HepG2 (cell line): ENCODE data around the gene FAAP100. TPM values are rescaled to one million over a fixed set of nuclear protein-coding genes. Genes with fewer than 3 reads are reported as not detected.

Experiments
- ATF7 ChIP-seq, 2 experiments: fragments of 450-650 bp in 1 of 2; sonication (generic) in 1 of 2; formaldehyde crosslinking in 1 of 2; IDR thresholded peaks; 2 replicates each; pipeline versions ENCODE4 v1.4.0 to v1.6.1; 2016 to 2020; ENCODE audit warnings: antibody characterized with exemption in 1 of 2, mild to moderate bottlenecking in 1 of 2, missing genetic modification reagents in 1 of 2
- ATF7-NPFF ChIP-seq: sonication (generic); formaldehyde crosslinking; IDR thresholded peaks from 2 replicates; pipeline ENCODE4 v1.8.1; 2023; ENCODE audit warnings: mild to moderate bottlenecking, low read depth, missing genetic modification reagents, moderate library complexity
- CCAR2 ChIP-seq: fragments of 200-400 bp; formaldehyde crosslinking; optimal IDR thresholded peaks from 2 replicates; pipeline ENCODE3; 2018; ENCODE audit warnings: low read depth, mild to moderate bottlenecking, low read length, moderate library complexity
- KAT7 ChIP-seq: IDR thresholded peaks from 2 replicates; pipeline ENCODE4 v1.6.1; 2018; ENCODE audit warnings: borderline replicate concordance, missing compliant biosample characterization
- KAT8 ChIP-seq: IDR thresholded peaks from 2 replicates; pipeline ENCODE4 v1.6.1; 2016; ENCODE audit warnings: missing genetic modification reagents, missing compliant biosample characterization
- MBD4 ChIP-seq: IDR thresholded peaks from 2 replicates; pipeline ENCODE4 v1.6.1; 2012; ENCODE audit warnings: low read length, inconsistent platforms, borderline replicate concordance
- MYNN ChIP-seq: sonication (generic); formaldehyde crosslinking; IDR thresholded peaks from 2 replicates; pipeline ENCODE4 v1.4.0; 2020; ENCODE audit warnings: mild to moderate bottlenecking, low read depth, missing genetic modification reagents
- NCOR1 ChIP-seq: fragments of 200-600 bp; sonication (generic); IDR thresholded peaks from 2 replicates; pipeline ENCODE4 v1.7.0; 2017; ENCODE audit warnings: antibody characterized with exemption, low read length, borderline replicate concordance
- PBX3 ChIP-seq: sonication (generic); formaldehyde crosslinking; IDR thresholded peaks from 2 replicates; pipeline ENCODE4 v1.8.1; 2023; ENCODE audit warnings: missing genetic modification reagents, inconsistent platforms, borderline replicate concordance
- POLR2A ChIP-seq, 2 experiments: IDR thresholded peaks; 2 replicates each; pipeline ENCODE4 v1.6.1; 2011; ENCODE audit warnings: low read depth in 2 of 2, low read length in 2 of 2, mild to moderate bottlenecking in 1 of 2, moderate library complexity in 1 of 2; ENCODE audit not compliant: insufficient read depth in 1 of 2
- RXRB ChIP-seq: IDR thresholded peaks from 2 replicates; pipeline ENCODE4 v1.6.1; 2016; ENCODE audit warnings: borderline replicate concordance, missing genetic modification reagents, missing compliant biosample characterization
- SP1 ChIP-seq, 2 experiments: fragments of 450-650 bp in 1 of 2; sonication (generic) in 1 of 2; formaldehyde crosslinking in 1 of 2; IDR thresholded peaks; 2 replicates each; pipeline versions ENCODE4 v1.4.0 to v1.6.1; 2016 to 2020; ENCODE audit warnings: missing genetic modification reagents in 1 of 2
- ZBTB7A ChIP-seq: sonication (generic); formaldehyde crosslinking; IDR thresholded peaks from 2 replicates; pipeline ENCODE4 v1.8.0; 2022; ENCODE audit warnings: mild to moderate bottlenecking, missing genetic modification reagents
- ZNF230 ChIP-seq: sonication (generic); formaldehyde crosslinking; IDR thresholded peaks from 2 replicates; pipeline ENCODE4 v1.4.0; 2020; ENCODE audit warnings: mild to moderate bottlenecking, missing genetic modification reagents
- ZNF274 ChIP-seq: sonication (generic); formaldehyde crosslinking; IDR thresholded peaks from 2 replicates; pipeline ENCODE4 v1.5.1; 2020; ENCODE audit warnings: mild to moderate bottlenecking, missing genetic modification reagents
- ZNF512B ChIP-seq: sonication (generic); formaldehyde crosslinking; IDR thresholded peaks from 2 replicates; pipeline ENCODE4 v1.5.1; 2020; ENCODE audit warnings: missing genetic modification reagents, mild to moderate bottlenecking, borderline replicate concordance
- ZNF75D ChIP-seq: sonication (generic); formaldehyde crosslinking; IDR thresholded peaks from 2 replicates; pipeline ENCODE4 v1.8.1; 2023; ENCODE audit warnings: missing genetic modification reagents, mild to moderate bottlenecking, borderline replicate concordance
- ZSCAN12 ChIP-seq: sonication (generic); formaldehyde crosslinking; IDR thresholded peaks from 2 replicates; pipeline ENCODE4 v1.9.0; 2021; ENCODE audit warnings: mild to moderate bottlenecking, missing genetic modification reagents
- polyA plus RNA-seq, 8 experiments: library from polyadenylated mRNA; depleted of rRNA in 3 of 8; stranded (reverse) in 7 of 8; unstranded in 1 of 8; fragments of >200 nt; fragmentation: Illumina TruSeq in 4 of 8; extraction: Trizol in 4 of 8; gene quantifications; 2 replicates each; pipeline versions ENCODE4 v1.2.1 to v1.2.3, GENCODE V29; 2011 to 2016; ENCODE audit warnings: low read depth in 4 of 8, missing spikeins in 1 of 8, mixed read lengths in 1 of 8; ENCODE audit not compliant: insufficient read depth in 1 of 8
- total RNA-seq, 5 experiments: library from RNA; depleted of rRNA; stranded (reverse); fragments of >200 nt; fragmentation: Illumina TruSeq; extraction: Trizol; gene quantifications; 2 replicates each; pipeline ENCODE4 v1.2.3, GENCODE V29; 2016; ENCODE audit warnings: low read depth in 1 of 5
- TF ChIP-seq, protein P1 (sequence below): sonication (generic); formaldehyde crosslinking; IDR thresholded peaks from 2 replicates; pipeline ENCODE4 v1.5.1; 2020; ENCODE audit warnings: missing genetic modification reagents, mild to moderate bottlenecking, borderline replicate concordance
- TF ChIP-seq, protein P2 (sequence below): IDR thresholded peaks from 2 replicates; pipeline ENCODE4 v1.6.1; 2016; ENCODE audit warnings: missing biosample characterization, missing genetic modification reagents, low read depth

The FAAP100 gene
- total and polyA plus RNA-seq, 2 of the 13 experiments (the other 11 are each of a cell fraction or from before 2014, with no cell fraction given), result 7.6 to 20.8 TPM

GRCh38 chr17:81512562-81513371 lies 39.4 kb downstream of the FAAP100 start, which contains the start of gene ACTG1 (continued):
- TF ChIP-seq, protein P1, sequence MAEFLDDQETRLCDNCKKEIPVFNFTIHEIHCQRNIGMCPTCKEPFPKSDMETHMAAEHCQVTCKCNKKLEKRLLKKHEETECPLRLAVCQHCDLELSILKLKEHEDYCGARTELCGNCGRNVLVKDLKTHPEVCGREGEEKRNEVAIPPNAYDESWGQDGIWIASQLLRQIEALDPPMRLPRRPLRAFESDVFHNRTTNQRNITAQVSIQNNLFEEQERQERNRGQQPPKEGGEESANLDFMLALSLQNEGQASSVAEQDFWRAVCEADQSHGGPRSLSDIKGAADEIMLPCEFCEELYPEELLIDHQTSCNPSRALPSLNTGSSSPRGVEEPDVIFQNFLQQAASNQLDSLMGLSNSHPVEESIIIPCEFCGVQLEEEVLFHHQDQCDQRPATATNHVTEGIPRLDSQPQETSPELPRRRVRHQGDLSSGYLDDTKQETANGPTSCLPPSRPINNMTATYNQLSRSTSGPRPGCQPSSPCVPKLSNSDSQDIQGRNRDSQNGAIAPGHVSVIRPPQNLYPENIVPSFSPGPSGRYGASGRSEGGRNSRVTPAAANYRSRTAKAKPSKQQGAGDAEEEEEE (CRISPR knock-in tag), result no peak
- no peak for TF ChIP-seq ZNF75D (CRISPR knock-in tag)
- 0 out of 2 replicates have a peak, but pooled peaks have one; percentile 9 for TF ChIP-seq PBX3
- TF ChIP-seq SP1 (IDR thresholded peaks at IDR 0.05), result no peak
- peak; percentile 22 for TF ChIP-seq SP1 (CRISPR knock-in tag; IDR thresholded peaks at IDR 0.05)
- peak; percentile 59; the same call in 1 of the 2 replicates for TF ChIP-seq RXRB (CRISPR knock-in tag)
- peak; percentile 17; the same call in 1 of the 2 replicates for TF ChIP-seq ZNF512B (CRISPR knock-in tag)
- TF ChIP-seq MBD4, result no peak
- TF ChIP-seq ATF7-NPFF (CRISPR knock-in tag), result no peak
- TF ChIP-seq NCOR1, result no peak
- peak; percentile 86; the same call in 1 of the 2 replicates for TF ChIP-seq ZSCAN12 (CRISPR knock-in tag)
- TF ChIP-seq KAT8 (CRISPR knock-in tag), result no peak; the same call in none of the 2 replicates
- peak in 1 of 2 experiments; percentile 99; a peak in 2 of 4 replicates for TF ChIP-seq POLR2A (IDR thresholded peaks at IDR 0.05; ENCODE audit: insufficient read depth in 1 of 2, low read depth in 2 of 2, low read length in 2 of 2)
- TF ChIP-seq CCAR2, result no peak
- no peak for TF ChIP-seq MYNN (CRISPR knock-in tag)
- no peak for TF ChIP-seq KAT7 (CRISPR knock-in tag)
- no peak for TF ChIP-seq ZNF274
- no peak for TF ChIP-seq ZNF230 (CRISPR knock-in tag)
- TF ChIP-seq ATF7 (IDR thresholded peaks at IDR 0.05), result no peak
- no peak for TF ChIP-seq ATF7 (CRISPR knock-in tag; IDR thresholded peaks at IDR 0.05)
- TF ChIP-seq, protein P2, sequence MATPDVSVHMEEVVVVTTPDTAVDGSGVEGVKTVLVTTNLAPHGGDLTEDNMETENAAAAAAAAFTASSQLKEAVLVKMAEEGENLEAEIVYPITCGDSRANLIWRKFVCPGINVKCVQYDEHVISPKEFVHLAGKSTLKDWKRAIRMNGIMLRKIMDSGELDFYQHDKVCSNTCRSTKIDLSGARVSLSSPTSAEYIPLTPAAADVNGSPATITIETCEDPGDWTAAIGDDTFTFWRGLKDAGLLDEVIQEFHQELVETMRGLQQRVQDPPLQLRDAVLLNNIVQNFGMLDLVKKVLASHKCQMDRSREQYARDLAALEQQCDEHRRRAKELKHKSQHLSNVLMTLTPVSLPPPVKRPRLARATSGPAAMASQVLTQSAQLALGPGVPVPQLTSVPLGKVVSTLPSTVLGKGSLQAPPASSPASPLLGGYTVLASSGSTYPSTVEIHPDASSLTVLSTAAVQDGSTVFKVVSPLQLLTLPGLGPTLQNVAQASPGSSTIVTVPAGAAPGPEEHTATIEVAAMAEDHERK (CRISPR knock-in tag), result no peak
- no peak; the same call in 1 of the 2 replicates for TF ChIP-seq ZBTB7A (CRISPR knock-in tag)
